Spleen (tissue), 11 donors: ENCODE data around the gene RAC2. TPM values are rescaled to one million over a fixed set of nuclear protein-coding genes. Genes with fewer than 3 reads are reported as not detected.
"Not testable (repeated sequence)": the region's sequence is repeated elsewhere in the genome, so short reads cannot be mapped to it uniquely, and the experiment has no call there.

Source experiments
- DNase-seq: peaks from one replicate; pipeline ENCODE4 v3.0.0-alpha.2; 2020
- H3K27ac ChIP-seq, 8 donors: fragments of 200-600 bp; sonication (generic) in 7 of 8; 1 replicate in 4 of 8; 2 replicates in 4 of 8; pipeline versions ENCODE4 v1.5.0 to v1.8.0; 2016 to 2021; ENCODE audit warnings: inconsistent platforms in 4 of 8, mild to moderate bottlenecking in 4 of 8, moderate library complexity in 1 of 8
- H3K27me3 ChIP-seq, 7 donors: fragments of 200-600 bp; sonication (generic) in 6 of 7; replicated peaks in 1 of 7; 1 replicate in 4 of 7; 2 replicates in 3 of 7; pipeline versions ENCODE4 v1.5.0 to v1.8.0; 2016 to 2021; ENCODE audit warnings: inconsistent platforms in 3 of 7, mild to moderate bottlenecking in 1 of 7
- H3K36me3 ChIP-seq, 6 donors: fragments of 200-600 bp; sonication (generic) in 5 of 6; 1 replicate in 4 of 6; 2 replicates in 2 of 6; pipeline versions ENCODE4 v1.5.0 to v1.8.0; 2016 to 2021; ENCODE audit warnings: inconsistent platforms in 2 of 6
- H3K4me1 ChIP-seq, 6 donors: fragments of 200-600 bp; sonication (generic) in 5 of 6; 1 replicate in 3 of 6; 2 replicates in 3 of 6; pipeline versions ENCODE4 v1.5.0 to v1.8.0; 2016 to 2021; ENCODE audit warnings: inconsistent platforms in 3 of 6
- H3K4me3 ChIP-seq, 8 donors: fragments of 200-600 bp; sonication (generic) in 7 of 8; 1 replicate in 4 of 8; 2 replicates in 4 of 8; pipeline versions ENCODE4 v1.5.0 to v1.8.0; 2016 to 2021; ENCODE audit warnings: inconsistent platforms in 4 of 8, mild to moderate bottlenecking in 4 of 8, moderate library complexity in 2 of 8
- H3K9me3 ChIP-seq, 8 donors: fragments of 200-600 bp; sonication (generic) in 7 of 8; 1 replicate in 4 of 8; 2 replicates in 4 of 8; pipeline versions ENCODE4 v1.5.0 to v1.8.0; 2016 to 2021; ENCODE audit warnings: inconsistent platforms in 4 of 8
- POLR2A ChIP-seq, 3 donors: fragments of 450-650 bp; IDR thresholded peaks; one replicate each; pipeline ENCODE4 v1.5.1; 2017; ENCODE audit warnings: antibody characterized with exemption in 3 of 3, mild to moderate bottlenecking in 1 of 3
- POLR2AphosphoS5 ChIP-seq, 3 donors: sonication (generic); formaldehyde crosslinking; IDR thresholded peaks; one replicate each; pipeline ENCODE4 v1.5.1; 2017; ENCODE audit warnings: antibody characterized with exemption in 3 of 3
- WGBS, 5 donors: extraction: QIAGEN DNeasy Blood & Tissue Kit in 3 of 5; methylation state at CpG; one replicate each; pipeline versions ENCODE4 v1.1.5 to v1.1.7; 2013 to 2018; 5-methylcytosine and 5-hydroxymethylcytosine counted together
- intact Hi-C: fragments of 100-400 bp; cut with DNase I; formaldehyde crosslinking; loops from one replicate; pipeline ENCODE4 v1.15.0; 2023; ENCODE audit warnings: low total_unique reads
- polyA plus RNA-seq, 3 donors: library from polyadenylated mRNA; stranded (reverse); fragments of 200-250 nt; gene quantifications; one replicate each; pipeline ENCODE4 v1.2.1, GENCODE V29; 2013
- total RNA-seq, 7 donors: library from RNA; depleted of rRNA in 3 of 7; stranded (reverse); fragments of >200 nt in 3 of 7; fragmentation: NEBNext Ultra II Directional in 4 of 7; extraction: Animal tissue kit (Norgen Biotek cat#: 25700) in 4 of 7; gene quantifications; one replicate each; pipeline versions ENCODE4 v1.1.0 to v1.2.1, GENCODE V29; 2016 to 2021
- TF ChIP-seq, protein P1 (sequence below), 11 experiments: fragments of 200-600 bp in 7 of 11; fragments of 450-650 bp in 4 of 11; sonication (generic) in 4 of 11; IDR thresholded peaks in 8 of 11; conservative IDR thresholded peaks in 3 of 11; 1 replicate in 7 of 11; 2 replicates in 4 of 11; pipeline versions ENCODE4 v1.4.0 to v1.8.0; 2016 to 2021; ENCODE audit warnings: antibody characterized with exemption in 11 of 11, inconsistent platforms in 4 of 11, mild to moderate bottlenecking in 1 of 11
- donor health status: healthy with polysubstance abuse.
- donor health status: DM: no; HTN: no; CAD: no; lungs with moderate emphysema.
- donor health status: DM: no; HTN: no; CAD: no.
- donor health status: Bipolar disorder and iron deficiency.
- donor health status: healthy.
- donor health status: DM: no; HTN: no; CAD: no.
- donor health status: DM: yes; HTN: yes; CAD: no.

Gene RAC2
- total and polyA plus RNA-seq, 10 donors, result 270 to 493 (median 393) TPM

DNA sequence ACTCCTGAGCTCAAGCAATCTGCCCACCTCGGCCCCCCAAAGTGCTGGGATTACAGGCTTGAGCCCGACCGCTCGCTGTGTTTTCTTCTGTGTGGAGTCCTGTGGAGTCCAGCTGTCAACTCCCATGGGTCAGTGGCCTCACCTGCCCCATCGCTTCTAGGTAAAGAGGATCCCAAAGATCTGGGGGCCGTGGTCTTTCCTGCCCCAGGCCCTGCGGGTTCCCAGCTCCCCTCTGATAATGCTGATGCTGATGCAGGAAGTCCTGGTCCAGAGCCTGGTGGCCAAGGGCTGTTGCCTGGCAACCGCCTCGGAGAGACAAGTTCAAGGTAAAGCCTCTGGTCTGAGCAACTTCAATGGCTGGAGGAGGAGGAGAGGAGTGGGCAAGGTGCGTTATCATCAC lies 41.4 kb downstream of the RAC2 start:
- intact Hi-C loops, result no loop called here
- WGBS, 5 donors, result 82 to 95% (median 88%) methylated on average over 9 to 10 of the region's 10 CpGs

DNA sequence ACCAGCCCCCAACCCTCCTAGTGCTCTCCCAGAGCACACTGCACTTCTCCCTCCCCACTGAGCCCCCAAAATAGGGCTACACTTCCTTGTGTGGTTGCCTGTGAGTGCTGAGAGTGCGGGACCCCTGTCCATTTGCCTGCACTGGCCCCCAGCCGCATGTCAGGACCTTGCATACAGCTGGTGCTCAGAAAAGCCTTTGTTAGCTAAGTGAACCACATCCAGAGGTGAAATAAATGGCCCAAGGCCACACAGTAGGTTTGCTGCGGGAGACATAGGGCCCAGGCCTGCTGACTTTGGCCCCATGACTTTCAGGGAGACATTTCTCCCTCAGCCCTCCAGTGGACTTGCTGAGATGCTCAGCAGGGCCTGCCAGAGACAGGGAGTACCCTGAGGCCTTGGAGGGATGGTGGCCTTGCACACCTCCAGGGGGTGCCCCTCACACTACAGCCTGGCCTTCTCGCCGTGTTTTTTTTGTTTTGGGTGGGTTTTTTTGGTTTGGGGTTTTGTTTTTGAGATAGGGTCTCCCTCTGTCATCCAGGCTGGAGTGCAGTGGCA lies 42.0 kb downstream of the RAC2 start:
- Histone ChIP-seq H3K4me1 (peaks cover 18 to 43% (median 33%) of the 10 kb centered on the region in 6 donors), H3K4me3 (no peak overlapping the region), H3K27me3 (no peaks in the 10 kb centered on the region), H3K36me3 (no peaks in the 10 kb centered on the region), H3K27ac (no peak overlapping the region), H3K9me3 (no peaks in the 10 kb centered on the region)
- no peak for TF ChIP-seq POLR2A (IDR thresholded peaks at IDR 0.05)
- TF ChIP-seq POLR2AphosphoS5 (IDR thresholded peaks at IDR 0.05), result no peak
- TF ChIP-seq, protein P1, sequence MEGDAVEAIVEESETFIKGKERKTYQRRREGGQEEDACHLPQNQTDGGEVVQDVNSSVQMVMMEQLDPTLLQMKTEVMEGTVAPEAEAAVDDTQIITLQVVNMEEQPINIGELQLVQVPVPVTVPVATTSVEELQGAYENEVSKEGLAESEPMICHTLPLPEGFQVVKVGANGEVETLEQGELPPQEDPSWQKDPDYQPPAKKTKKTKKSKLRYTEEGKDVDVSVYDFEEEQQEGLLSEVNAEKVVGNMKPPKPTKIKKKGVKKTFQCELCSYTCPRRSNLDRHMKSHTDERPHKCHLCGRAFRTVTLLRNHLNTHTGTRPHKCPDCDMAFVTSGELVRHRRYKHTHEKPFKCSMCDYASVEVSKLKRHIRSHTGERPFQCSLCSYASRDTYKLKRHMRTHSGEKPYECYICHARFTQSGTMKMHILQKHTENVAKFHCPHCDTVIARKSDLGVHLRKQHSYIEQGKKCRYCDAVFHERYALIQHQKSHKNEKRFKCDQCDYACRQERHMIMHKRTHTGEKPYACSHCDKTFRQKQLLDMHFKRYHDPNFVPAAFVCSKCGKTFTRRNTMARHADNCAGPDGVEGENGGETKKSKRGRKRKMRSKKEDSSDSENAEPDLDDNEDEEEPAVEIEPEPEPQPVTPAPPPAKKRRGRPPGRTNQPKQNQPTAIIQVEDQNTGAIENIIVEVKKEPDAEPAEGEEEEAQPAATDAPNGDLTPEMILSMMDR (IDR thresholded peaks at IDR 0.05 in 8 of 11, conservative IDR thresholded peaks at IDR 0.05 in 3 of 11), result no peak
- 85 to 91% (median 88%) methylated on average over 5 of the region's 5 CpGs for WGBS, 5 donors
- intact Hi-C loops, result no loop called here
- peak; percentile 63 for DNase-seq

More for the DNA sequence above, 41.4 kb downstream of the RAC2 start:
- Histone ChIP-seq H3K36me3 (no peaks in the 10 kb centered on the region), H3K4me3 (no peak overlapping the region), H3K9me3 (no peaks in the 10 kb centered on the region), H3K4me1 (peaks cover 12 to 37% (median 26%) of the 10 kb centered on the region in 6 donors), H3K27ac (no peak overlapping the region), H3K27me3 (no peaks in the 10 kb centered on the region)
- peak; percentile 67 for DNase-seq
- no peak for TF ChIP-seq POLR2A (IDR thresholded peaks at IDR 0.05)
- no peak for TF ChIP-seq POLR2AphosphoS5 (IDR thresholded peaks at IDR 0.05)
- TF ChIP-seq, protein P1 (IDR thresholded peaks at IDR 0.05 in 8 of 11, conservative IDR thresholded peaks at IDR 0.05 in 3 of 11), result no peak

DNA sequence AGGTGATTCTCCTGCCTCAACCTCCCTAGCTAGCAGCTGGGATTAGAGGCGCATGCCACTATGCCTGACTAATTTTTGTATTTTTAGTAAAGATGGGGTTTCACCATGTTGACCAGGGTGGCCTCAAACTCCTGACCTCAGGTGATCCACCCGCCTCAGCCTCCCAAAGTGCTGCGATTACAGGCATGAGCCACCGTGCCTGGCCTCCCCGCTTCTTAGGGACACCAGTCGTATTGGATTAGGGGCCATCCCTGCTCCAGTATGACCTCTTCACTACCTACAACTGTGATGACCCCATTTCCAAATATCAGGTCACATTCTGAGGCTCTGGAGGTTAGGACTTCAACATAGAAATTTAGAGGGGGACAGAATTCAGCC lies 42.6 kb downstream of the RAC2 start:
- H3K9me3 ChIP-seq, H3K36me3 ChIP-seq, H3K27ac ChIP-seq, intact Hi-C loops, H3K27me3 ChIP-seq, H3K4me3 ChIP-seq: not testable (repeated sequence)
- peak; percentile 54 for DNase-seq
- 85 to 99% (median 96%) methylated on average over 3 to 6 of the region's 6 CpGs for WGBS, 5 donors
- H3K4me1 ChIP-seq, result peaks cover 20 to 50% (median 39%) of the 10 kb centered on the region in 6 donors

DNA sequence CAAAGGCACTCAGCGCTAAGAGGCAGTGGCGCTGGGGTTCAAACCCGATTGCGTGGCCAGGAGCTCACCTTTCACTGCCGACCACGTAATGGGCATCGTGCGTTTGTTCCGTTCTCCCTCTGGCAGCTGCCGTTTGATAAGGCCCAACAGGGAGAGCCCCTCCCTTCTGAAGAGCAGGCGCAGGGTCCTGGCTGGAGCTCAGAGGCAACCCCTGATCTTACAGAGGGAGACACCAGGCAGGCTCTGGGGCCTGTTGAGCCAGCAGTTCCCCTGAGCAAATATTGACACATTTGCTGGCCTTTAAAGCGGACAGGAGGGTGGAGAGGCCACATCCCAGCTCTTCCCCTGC lies 44.3 kb downstream of the RAC2 start:
- DNase-seq, result no peak
- Histone ChIP-seq H3K27me3 (no peaks in the 10 kb centered on the region), H3K4me1 (peaks cover 20 to 64% (median 47%) of the 10 kb centered on the region in 6 donors), H3K9me3 (no peaks in the 10 kb centered on the region), H3K4me3 (peak overlapping the region in 6 of 8 donors; percentile 51 to 88 (median 60)), H3K36me3 (no peaks in the 10 kb centered on the region), H3K27ac (peak overlapping the region; percentile 57 to 98 (median 96))
- 24 to 38% (median 27%) methylated on average over 11 to 12 of the region's 12 CpGs for WGBS, 5 donors
- TF ChIP-seq, protein P1 (IDR thresholded peaks at IDR 0.05 in 8 of 11, conservative IDR thresholded peaks at IDR 0.05 in 3 of 11), result peak in 5 of 11 experiments; percentile 11 to 50 (median 42)
- TF ChIP-seq POLR2A (IDR thresholded peaks at IDR 0.05) (no peak), POLR2AphosphoS5 (IDR thresholded peaks at IDR 0.05) (no peak)
- intact Hi-C loops, result loop anchor here (2.0 kb wide), 1 partner anchor 121 kb away; no protein-coding TSS in a partner anchor
